Measurements from ENCODE around the gene PDXDC1.
"Not testable (repeated sequence)": the region's sequence is repeated elsewhere in the genome, so short reads cannot be mapped to it uniquely, and the experiment has no call there.

The PDXDC1 gene

DNA sequence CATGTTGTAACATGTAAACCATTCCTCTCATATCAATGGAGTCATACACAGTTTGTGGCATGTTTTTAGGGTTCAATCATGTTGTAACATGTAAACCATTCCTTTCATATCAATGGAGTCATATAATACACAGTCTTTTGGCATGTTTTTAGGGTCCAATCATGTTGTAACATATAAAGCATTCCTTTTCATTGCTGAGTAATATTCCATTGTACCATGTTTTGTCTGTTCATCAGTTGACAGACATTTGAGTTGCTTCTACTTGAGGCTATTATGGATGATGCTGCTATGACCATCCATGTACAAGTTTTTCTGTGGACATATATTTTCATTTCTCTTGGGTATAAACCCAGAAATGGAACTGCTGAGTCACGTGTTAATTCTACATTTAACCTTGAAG, 106.1 kb downstream of the PDXDC1 start:
- not testable (repeated sequence) for DNase-seq

- not testable (repeated sequence) for DNase-seq
Measured at GRCh38 chr16:15082788-15083187, 108.0 kb downstream of the PDXDC1 start.

DNA sequence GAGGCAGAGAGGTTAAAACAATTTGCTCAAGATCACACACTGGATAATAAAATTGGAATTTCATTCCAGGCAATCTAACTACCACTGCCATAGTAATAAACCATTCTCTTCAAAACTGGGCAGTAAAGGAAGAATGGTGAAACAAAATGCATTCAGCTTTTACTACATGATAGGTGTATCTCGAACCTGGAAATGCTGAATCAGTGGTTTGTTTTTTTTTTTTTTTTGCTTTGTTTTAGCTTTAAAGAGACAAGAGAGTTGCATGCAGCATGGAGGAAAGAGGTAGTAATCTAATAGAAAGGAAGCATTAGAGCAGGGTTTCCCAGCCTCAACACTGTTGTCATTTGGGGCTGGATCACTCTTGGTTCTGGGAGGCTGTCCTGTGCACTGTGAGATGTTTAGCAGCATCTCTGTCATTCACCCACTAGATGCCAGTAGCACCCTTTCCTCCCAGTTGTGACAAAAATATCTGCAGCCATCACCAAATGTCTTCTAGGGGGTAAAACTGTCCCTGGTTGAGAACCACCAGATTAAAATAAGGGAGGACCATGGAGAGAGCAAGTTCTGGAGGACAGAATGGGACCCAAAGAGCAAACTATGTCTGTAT, 115.9 kb downstream of the PDXDC1 start:
- not testable (repeated sequence) for DNase-seq

GRCh38 chr16:15093571-15093954, 118.7 kb downstream of the PDXDC1 start:
- DNase-seq, result not testable (repeated sequence)

GRCh38 chr16:15093955-15094827, 119.4 kb downstream of the PDXDC1 start, which contains the start of gene RRN3:
Gene RRN3 (minus strand): TSS chr16:15094272. CDS start chr16:15094233, 39 bp downstream.
- peak; percentile 76 to 78 for DNase-seq

- not testable (repeated sequence) for DNase-seq
Measured at GRCh38 chr16:15096583-15096972, 121.8 kb downstream of the PDXDC1 start.

GRCh38 chr16:15099366-15099909, 124.6 kb downstream of the PDXDC1 start:
- not testable (repeated sequence) for DNase-seq

GRCh38 chr16:15100372-15100987, 125.7 kb downstream of the PDXDC1 start:
- DNase-seq, result not testable (repeated sequence)

DNA sequence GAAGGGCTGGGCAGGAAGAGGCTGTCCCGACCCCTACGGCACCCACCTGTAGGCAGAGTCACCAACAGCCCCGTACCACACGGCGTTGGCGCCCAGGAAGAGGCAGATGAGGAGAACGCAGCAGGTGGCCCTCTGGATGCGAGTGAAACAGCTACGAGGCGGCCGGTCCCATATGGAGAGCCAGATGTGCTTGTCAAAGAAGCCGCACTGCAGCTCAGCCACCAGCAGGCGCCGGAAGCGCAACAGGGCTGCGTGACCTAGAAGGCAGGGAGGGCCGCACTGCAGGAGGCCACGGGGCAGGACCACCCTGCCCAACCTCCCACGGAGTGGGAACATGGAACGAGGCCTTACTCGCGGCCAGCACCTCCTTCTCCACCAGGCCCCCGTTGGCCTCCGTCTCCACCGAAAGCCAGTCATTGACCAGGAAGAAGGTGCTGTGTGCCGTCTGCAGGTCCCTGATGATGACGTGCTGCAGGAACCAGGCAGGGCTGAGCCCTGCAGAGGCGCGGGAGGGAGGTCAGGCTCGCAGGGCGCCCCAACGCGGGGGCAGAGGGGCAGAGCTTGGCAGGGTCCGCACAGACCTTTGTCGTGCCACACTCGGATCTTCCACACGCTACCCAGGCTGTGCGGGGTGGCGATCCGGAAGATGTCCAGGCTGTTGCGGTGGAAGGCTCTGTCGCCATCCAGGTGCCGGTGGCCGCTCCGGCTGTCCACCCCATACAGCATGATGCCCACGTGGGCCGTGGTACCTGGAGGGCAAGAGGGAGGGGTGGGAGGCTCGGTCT, 153.0 kb downstream of the PDXDC1 start:
- not testable (repeated sequence) for DNase-seq

GRCh38 chr16:15130256-15130932, 155.6 kb downstream of the PDXDC1 start:
- DNase-seq, result not testable (repeated sequence)

- DNase-seq, result not testable (repeated sequence)
Measured at GRCh38 chr16:15130943-15131700, 156.3 kb downstream of the PDXDC1 start.

DNA sequence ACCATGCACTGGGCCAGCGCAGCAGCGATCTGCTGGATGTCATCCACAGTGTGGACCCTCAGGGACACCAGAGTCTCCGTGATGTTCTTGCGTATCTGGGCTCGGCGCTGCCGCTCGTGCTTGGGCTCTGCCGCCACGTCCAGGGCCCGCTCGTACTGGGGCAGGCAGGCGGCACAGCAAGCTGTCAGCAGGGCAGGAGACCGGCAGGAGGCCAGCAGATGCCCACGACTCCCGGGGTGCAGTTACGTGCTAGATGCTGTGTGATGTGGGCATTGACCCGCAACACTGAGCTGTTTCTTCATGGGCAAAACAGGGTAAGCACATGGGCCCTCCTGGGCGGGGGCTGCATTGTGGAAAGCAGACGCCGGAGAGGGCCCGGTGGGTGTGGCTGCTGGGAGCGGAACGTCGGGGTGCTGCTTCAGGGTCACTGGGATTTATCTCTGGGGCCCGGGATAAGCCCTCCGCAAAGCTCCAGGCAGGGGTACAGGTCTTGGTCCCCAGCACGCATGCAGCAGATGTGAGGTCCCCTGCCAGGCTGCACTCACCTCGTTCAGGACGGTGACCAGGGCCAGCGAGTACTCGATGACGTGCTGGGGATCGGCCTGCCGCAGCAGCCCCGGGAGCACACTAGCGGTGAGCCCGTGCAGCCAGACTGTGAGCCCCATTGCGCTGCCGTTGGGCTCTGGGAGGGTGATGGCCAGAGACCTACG, 158.0 kb downstream of the PDXDC1 start:
- DNase-seq, result not testable (repeated sequence)

GRCh38 chr16:15133554-15133953, 158.7 kb downstream of the PDXDC1 start:
- DNase-seq, result not testable (repeated sequence)

GRCh38 chr16:15134752-15135482, 160.1 kb downstream of the PDXDC1 start:
- not testable (repeated sequence) for DNase-seq

- not testable (repeated sequence) for DNase-seq
Measured at GRCh38 chr16:15135483-15136360, 160.9 kb downstream of the PDXDC1 start.

- not testable (repeated sequence) for DNase-seq
Measured at GRCh38 chr16:15137514-15137913, 162.7 kb downstream of the PDXDC1 start.

GRCh38 chr16:15140444-15141365, 165.9 kb downstream of the PDXDC1 start:
- not testable (repeated sequence) for DNase-seq

All from stimulated activated CD4-positive, alpha-beta T cell treated with anti-CD3 and anti-CD28 coated beads, Interleukin-2, amount 100 ng/mL, for 48 hours (primary cell).